GM21381 (cell line): ENCODE measurements around the gene IRF5.
"Not testable (repeated sequence)": the region's sequence is repeated elsewhere in the genome, so short reads cannot be mapped to it uniquely, and the experiment has no call there.

Experiments used
- ATAC-seq: cut with Tn5 transposase; IDR thresholded peaks from one replicate; pipeline ENCODE4 v1.9.1; 2021; ENCODE audit warnings: mild to moderate bottlenecking, moderate library complexity; ENCODE audit not compliant: unreplicated experiment

Gene IRF5

DNA sequence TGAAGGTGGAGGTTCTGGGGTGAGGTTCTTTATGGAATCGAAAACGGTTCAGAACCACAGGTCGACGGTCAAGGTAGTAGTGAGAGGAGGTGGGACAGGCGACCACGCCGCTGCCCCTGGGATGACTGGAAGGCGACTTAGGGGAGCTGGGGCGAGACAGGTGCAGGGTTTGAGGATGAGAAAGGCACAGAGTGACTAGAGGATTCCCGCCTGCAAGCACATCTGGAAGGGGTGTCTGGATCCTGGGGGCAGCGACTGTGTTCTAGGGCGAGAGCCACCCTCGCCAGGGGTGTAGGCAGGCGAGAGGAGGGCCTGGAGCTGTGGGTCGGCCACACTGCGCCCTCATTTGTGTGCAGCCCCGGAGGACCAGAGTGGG is 468 bp upstream of the IRF5 start:
- ATAC-seq, result peak; percentile 0

DNA sequence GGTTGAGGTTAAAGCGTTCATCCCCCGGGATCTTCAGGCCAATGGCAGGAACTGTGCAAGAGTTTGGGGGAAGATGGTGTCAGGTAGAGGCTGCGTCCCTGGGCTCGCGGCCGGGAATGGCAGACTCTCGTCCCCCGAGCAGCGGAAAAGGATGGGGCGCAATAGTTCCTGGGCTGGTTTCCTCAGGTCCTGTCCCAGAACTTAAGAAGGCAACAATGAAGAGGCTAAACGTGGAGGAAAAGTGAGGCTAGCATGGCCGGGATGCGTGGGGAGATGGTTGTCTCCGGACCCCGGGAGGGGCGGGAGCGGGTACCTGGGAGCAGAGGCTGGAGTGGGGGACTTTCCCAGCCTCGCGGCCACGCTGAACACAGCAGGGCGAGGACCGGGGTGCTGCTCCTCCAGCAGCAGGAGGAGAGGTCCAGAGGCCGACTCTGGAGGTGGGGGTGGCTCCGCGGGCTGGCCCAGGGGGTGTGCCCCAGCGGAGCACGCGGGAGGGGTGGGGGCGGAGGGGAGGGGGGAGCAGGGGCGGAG is 882 bp downstream of the IRF5 start:
- peak; percentile 14 for ATAC-seq

DNA sequence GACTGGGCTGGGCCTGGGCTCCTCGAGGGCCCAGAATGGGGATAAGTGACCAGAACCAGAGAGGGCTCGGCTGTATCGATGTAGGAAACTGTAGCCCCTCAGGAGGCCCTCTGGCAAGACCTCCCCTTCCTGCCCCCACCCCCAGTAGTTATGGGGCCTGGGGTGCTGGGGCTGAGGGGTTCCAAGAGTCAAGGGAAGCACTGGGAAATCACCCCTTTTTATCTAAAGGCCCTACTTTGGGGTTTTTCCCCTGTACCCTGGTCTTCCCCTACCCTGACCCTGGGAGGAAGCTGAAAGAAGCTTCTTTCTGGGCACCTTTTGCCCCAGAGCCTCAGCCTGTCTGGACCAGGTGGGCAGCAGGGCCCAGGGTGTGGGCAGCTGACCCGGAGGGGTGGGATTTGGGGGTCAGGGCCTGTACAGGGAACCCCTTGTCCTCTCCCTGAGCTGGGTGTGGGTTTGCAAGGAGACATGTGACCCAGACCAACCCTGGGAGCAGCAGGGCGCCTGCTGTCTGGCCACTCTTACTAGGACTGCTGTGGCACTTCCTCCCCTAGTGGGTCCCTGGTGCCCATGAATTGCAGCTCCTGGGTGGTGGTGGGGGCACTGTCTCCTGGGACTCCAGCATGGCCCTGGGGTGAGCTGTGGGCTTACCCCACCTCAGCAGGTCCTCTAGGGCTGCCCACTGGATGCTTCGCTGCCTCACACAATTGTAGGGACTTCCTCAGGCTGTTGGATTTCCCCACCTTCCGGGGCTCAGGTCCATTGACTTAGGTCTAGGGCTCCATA is 1.5 kb downstream of the IRF5 start:
- ATAC-seq, result peak; percentile 10

DNA sequence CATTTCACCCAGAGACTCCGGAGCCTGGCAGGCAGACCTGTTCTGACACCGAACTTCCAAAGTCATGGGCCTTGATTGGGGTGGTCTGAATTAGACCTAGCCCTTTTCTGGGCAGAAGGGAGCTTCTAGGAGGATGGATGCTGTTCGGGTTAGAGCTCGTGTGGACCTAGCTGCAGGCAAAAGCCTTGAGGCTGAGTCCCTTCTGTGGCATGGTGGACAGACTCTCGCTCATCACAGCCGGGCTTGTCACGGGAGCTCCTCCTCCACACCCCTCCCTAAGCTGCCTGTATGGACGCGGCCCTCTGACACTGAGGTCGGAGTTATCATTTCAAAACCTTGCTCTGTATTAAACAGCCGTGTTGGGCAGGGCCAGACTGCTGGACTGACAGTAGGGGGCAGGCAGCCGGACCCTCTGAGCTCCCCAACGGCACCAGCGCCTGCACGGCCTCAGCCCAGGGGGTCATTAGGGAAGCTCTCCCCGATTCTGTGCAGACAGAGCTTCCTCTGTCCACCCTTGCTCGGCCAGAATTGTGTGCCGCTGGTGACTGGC is 2.2 kb downstream of the IRF5 start:
- ATAC-seq, result peak; percentile 21

DNA sequence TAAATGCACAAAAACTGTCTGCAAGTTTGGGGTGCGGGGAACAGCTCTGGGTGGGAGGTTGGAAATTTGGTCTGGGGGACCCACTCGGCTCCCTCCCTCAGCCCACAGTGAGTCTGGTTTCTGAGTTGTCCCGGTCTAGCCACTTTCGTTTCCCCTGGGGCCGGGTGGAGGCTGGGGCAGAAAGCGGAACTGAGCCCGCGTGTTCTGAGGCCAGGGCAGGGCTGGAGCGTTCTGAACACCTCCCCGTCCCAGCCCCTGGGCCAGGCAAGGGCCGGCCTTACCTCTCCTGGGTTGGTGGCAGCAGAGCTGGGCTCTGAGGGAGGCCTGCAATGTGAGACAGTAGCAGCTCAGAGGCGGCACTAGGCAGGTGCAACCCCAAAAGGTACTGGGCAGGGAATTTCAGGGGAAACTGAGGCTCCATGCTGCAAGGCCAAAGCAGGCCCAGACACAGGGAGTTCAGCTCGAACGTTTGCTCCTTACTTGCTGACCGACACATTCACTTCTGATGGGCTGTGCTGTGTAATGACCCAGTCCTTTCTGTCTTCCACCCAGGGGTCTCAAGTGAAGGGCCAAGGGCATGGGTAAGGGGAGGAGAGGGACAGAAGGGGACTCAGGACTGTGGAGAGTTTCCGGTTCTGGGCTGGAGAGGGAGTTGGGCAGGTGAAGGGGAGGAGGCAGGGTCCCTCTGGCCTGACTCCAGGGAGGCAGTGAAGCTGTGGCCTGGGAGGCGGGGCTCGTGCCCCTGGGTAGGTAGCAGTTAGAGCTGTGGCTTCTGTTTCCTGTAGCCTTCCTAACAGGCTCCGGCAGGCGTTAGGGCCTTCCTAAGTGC is 3.0 kb downstream of the IRF5 start:
- ATAC-seq, result peak; percentile 48

DNA sequence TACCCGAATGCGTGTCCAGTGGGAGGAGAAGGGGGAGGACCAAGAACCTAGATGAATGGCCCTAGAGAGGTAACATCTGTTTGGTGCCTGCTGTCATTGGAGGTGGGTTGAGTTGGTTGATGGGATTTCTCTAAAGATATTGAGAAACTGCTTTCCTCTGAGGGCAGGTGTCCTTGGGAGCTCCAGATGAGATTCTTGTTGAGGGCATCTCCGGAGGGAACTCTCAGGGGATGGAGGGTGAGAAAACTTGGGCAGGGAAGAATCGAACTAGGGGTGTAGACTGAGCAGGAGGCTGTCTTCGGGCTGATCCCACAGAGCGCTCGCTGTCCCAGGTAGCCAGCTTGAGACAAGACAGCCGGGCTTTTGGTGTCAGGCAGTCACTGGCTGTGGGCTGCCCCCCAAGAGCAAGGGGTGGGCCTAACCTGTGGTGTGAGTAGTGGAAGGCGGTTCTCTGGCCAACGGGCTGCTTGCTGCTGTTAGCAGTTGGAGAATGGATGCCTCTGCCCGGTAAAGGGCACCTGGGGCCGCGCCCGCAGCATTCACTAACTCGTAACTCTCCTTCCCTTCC is 3.7 kb downstream of the IRF5 start:
- ATAC-seq, result no peak

DNA sequence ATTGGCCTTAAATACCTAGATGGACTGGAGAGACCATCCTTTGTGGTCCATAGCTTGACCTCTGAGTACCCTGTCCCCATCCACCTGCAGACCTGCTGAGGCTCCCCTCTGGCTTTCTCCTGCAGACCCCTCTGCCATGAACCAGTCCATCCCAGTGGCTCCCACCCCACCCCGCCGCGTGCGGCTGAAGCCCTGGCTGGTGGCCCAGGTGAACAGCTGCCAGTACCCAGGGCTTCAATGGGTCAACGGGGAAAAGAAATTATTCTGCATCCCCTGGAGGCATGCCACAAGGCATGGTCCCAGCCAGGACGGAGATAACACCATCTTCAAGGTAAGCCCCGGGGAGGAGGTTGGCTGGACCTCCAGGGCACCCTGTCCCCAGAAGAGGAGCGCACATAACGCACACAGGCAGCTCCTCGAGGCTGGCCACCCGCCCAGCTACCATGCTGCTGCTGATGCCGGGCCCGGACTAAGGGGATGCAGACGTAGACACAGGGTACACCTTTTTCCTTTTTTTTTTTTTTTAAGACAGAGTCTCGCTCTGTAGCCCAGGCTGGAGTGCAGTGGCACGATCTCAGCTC is 4.3 kb downstream of the IRF5 start:
- no peak for ATAC-seq

DNA sequence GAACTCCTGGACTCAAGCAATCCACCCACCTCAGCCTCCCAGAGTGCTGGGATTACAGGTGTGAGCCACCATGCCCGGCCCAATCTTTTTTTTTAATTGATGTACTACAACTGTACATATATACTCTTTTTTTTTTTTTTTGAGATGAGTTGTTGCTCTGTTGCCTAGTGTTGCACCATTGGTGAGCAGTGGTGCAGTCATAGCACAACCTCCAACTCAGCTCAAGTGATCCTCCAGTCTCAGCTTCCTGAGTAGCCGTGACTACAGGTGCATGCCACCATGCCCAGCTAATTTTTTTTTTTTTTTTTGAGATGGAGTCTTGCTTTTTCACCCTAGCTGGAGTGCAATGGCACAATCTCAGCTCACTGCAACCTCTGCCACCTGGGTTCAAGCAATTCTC is 5.5 kb downstream of the IRF5 start:
- not testable (repeated sequence) for ATAC-seq

DNA sequence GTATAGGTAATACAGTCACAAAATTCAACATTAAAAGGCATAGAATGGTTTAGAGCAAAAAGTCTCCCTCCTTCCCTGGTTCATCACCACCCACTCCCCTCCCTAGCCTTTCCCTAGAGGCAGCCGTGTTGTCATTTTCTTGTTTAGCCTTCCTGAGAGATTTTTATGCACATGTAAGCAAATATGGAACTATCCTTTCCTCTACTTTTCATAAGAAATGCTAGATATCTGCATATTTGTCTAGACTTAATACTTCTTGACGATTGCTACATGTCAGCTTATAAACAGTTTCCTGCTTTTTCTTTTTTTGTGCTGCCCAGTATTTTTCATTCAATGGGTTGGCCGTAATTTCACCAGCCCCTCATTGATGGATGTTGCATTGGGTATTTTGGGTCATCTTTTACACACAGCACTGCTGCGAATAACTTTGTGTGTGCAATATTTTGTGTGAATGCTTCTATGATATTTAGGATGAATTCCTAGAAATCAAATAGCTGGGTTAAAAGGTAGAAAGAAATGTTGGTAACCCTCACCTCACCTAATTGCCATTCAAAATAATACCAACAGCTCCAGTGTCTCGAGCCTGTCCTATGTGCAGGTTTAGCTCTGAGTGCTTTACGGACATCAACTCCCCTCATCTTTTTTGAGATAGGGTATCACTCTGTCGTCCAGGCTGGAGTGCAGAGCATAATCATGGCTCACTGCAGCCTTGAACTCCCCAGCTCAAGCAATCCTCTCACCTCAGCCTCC is 6.9 kb downstream of the IRF5 start:
- ATAC-seq, result no peak

DNA sequence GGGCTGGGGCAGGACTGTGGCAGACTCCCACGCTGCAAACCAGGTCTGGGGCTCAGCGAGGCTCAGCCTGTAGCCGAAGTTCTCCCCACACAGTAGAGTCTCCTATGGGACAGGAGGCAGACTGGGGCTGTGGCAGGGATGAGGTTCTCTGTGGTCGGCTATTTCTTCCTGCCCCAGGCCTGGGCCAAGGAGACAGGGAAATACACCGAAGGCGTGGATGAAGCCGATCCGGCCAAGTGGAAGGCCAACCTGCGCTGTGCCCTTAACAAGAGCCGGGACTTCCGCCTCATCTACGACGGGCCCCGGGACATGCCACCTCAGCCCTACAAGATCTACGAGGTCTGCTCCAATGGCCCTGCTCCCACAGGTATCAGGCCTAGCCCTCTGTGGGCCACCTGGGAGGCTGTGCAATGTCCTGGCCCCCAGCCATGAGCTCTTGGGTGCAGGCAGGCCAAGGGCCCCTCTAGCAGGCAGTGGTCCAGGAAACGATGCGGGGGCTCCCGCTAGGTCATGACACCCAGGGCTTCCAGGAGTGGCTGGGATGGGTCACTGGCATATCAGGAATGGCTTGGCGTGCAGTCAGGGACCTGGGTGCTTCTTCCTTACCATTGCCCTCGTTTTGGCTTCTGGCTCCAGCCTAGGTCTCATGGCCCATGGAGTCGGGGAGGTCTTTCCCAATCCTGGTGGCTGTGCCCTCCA is 8.1 kb downstream of the IRF5 start:
- ATAC-seq, result no peak

DNA sequence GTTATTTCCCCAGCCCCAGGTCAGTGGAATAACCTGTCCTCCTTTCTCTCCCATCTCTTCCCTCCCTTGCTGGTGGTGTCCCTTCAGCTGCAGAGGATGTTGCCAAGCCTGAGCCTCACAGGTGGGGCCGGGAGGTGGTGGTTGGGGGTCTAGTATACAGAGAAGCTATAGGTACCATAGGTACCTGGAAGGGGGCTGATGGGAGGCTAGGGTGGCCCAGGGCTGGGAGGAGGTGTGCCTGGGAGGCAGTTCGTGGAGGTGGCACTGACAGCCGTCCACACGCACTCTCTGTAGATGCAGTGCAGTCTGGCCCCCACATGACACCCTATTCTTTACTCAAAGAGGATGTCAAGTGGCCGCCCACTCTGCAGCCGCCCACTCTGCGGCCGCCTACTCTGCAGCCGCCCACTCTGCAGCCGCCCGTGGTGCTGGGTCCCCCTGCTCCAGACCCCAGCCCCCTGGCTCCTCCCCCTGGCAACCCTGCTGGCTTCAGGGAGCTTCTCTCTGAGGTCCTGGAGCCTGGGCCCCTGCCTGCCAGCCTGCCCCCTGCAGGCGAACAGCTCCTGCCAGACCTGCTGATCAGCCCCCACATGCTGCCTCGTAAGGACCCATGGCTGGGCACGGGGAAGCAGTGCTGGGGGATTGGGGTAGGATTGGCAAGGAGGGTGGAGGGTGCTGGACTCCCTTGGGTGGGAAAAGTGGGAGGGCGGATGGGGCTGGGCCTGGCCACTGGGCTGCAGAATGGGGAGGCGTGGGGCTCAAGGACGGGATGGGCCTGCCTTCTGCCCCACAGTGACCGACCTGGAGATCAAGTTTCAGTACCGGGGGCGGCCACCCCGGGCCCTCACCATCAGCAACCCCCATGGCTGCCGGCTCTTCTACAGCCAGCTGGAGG is 9.5 kb downstream of the IRF5 start:
- no peak for ATAC-seq

DNA sequence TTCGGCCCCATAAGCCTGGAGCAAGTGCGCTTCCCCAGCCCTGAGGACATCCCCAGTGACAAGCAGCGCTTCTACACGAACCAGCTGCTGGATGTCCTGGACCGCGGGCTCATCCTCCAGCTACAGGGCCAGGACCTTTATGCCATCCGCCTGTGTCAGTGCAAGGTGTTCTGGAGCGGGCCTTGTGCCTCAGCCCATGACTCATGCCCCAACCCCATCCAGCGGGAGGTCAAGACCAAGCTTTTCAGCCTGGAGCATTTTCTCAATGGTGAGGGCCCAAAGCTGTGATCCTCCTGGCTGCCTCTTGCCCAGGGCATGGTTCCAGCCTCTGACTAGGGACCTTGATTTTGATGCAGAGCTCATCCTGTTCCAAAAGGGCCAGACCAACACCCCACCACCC is 10.1 kb downstream of the IRF5 start:
- ATAC-seq, result no peak

DNA sequence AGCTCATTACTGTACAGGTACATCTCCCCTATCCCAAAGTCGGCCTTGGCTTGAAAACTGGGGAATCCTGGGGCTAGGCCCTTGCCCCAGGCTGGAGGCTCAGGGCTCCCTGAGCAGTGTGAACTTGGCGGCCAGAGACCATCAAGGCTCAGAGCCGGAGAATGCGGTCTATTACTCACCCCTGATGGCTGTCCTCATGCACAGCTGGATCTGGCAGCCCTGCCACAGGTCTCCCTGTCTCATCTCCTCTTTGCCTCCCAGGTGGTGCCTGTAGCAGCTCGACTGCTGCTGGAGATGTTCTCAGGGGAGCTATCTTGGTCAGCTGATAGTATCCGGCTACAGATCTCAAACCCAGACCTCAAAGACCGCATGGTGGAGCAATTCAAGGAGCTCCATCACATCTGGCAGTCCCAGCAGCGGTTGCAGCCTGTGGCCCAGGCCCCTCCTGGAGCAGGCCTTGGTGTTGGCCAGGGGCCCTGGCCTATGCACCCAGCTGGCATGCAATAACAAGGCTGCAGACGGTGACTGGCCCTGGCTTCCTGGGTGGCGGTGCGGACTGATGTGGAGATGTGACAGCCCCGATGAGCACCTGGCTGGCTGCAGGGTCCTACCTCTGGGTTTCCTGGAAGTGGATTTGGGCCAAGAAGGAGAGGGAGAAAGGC is 10.7 kb downstream of the IRF5 start:
- ATAC-seq, result no peak

DNA sequence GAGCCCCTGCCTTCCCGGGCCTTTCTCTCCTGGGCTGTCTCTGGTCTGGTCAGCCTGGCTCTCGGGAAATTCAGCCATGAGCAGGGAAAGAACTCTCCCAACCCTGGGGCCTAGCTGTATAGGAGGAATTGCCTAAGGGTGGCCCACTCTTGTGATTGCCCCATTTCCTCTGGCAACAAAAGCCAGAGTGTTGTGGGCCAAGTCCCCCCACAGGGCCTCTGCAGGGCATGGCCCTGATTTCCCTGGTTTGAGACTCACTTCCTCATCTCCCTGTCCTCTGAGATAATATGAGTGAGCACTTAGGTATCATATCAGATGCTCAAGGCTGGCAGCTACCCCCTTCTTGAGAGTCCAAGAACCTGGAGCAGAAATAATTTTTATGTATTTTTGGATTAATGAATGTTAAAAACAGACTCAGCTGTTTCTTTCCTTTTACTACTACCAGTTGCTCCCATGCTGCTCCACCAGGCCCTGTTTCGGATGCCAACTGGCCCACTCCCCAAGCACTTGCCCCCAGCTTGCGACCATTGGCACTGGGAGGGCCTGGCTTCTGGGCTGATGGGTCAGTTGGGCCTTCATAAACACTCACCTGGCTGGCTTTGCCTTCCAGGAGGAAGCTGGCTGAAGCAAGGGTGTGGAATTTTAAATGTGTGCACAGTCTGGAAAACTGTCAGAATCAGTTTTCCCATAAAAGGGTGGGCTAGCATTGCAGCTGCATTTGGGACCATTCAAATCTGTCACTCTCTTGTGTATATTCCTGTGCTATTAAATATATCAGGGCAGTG is 11.4 kb downstream of the IRF5 start:
- ATAC-seq, result no peak

DNA sequence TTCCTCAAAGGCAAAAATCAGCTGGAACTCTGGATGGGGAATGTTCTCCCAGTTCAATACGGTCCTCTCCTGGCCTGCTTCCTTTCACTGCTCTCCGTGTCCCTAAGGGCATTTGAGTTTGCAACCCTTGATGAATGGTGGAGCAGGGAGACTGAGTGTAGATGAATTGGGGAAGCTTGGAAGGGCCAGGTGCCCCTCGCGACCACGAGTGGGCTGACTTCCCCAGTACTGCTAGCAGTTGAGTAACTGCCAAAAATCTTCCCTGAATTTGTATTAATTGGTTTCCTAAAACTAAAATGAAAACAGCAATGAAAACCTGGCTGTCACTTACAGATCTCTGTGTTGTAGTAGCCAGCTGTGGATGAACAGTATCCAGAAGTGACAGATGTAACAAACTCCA is 13.6 kb downstream of the IRF5 start:
- no peak for ATAC-seq

DNA sequence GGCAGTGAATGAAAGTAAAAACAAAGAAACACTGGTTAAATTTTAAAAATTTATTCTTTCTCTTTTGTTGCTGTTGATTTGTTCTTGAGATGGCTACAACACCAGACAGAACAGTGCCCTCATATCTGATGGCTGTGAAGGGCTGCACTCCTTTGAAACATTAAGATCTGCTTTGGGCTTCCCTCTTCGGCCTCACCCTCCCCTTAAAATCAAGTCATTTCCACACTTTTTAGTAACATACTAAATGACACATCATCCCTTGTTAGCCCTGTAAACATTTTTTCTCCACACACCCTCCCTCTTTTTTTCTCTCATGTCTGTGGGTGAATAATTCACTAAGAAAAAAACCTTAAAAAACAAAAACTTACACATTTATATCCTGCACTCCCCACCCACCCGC is 16.4 kb downstream of the IRF5 start:
- no peak for ATAC-seq
